Activated CD4-positive, alpha-beta T cell treated with anti-CD3 and anti-CD28 coated beads, Interleukin-2, Interleukin-4, amounts not matched to agents 100 ng/mL and 50 ng/mL, durations not matched to agents 16 hours and 8 hours (primary cell): ENCODE results near the gene DTWD1.
"Not testable (repeated sequence)": the region's sequence is repeated elsewhere in the genome, so short reads cannot be mapped to it uniquely, and the experiment has no call there.

ENCODE experiments used
- DNase-seq: peaks from one replicate; pipeline ENCODE4 v3.0.0-alpha.2; 2020; ENCODE audit warnings: low spot score

The DTWD1 gene

DNA sequence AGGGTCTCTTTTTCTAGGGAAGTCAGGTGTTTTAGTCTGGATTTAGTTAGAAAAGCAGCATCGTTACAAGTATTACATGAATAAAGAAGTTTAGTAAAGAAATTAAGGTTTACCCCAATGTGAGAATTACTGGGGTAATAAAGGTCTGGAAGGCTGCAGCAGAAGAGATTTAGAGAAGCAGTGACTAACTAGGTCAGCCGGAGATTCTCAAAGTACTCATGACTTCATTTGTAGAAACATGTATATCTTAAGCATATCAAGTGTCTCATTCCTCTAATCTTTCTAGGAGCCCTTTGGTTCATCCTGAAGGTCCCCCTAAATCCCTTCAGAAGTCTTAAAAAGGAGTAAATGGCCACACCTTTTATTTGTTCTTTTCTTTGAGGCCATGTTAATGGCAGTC is 26.0 kb downstream of the DTWD1 start:
- no peak for DNase-seq

GRCh38 chr15:49649987-49650386 is 29.1 kb downstream of the DTWD1 start:
- DNase-seq: no peak

GRCh38 chr15:49650676-49651075 is 29.8 kb downstream of the DTWD1 start:
- DNase-seq: no peak

- DNase-seq: no peak
Observed at GRCh38 chr15:49652922-49653321, 32.1 kb downstream of the DTWD1 start.

DNA sequence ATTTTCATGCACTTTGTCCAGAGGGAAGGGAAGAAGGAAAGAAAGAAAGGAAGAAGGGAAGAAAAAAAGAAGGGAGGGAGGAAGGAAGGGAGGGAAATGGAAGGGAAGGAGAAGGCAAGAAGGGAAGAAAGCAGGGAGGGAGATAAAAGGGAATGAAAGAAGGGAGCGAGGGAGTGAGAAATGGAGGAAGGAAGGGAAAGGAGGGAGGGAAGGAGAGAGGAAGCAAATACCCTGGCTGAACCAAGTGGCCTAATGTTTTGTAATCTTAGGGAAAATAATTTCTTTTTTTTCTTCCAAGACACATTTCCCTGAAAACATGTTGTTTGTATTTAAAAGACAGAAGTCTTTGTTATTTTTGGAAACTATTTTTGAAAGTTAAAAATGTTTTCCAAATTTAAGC is 35.9 kb downstream of the DTWD1 start:
- DNase-seq: no peak

DNA sequence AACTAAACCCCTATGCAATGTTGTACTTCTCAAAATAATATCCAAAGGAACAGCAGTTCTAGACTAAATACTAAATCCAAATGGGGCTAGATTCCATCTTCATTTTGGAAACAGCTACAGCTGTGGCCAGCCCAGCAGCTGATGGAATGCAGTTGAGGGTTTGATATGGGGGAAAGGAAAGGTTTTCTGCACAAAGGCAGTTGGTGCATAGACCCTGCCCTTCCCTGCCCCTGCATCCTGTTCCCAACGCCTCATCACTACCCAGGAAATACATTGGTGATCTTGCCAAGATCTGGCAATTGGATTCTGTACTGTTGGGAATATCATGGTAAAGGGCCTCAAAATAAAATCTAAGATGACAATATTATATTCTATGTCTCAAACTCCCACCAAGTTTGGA is 43.9 kb downstream of the DTWD1 start:
- no peak for DNase-seq

DNA sequence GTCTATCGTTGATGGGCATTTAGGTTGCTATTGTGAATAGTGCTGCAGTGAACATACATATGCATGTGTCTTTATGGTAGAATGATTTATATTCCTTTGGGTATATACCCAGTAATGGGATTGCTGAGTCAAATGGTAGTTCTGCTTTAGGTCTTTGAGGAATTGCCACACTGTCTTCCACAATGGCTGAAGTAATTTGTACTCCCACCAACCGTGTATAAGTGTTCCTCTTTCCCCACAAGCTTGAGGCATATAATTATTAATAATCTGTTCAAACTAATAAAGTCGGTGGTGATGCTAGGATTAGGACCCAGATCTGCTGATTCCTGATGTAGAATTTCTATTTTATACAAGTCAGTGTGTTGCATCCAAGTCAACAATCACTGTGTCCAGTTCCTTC is 45.6 kb downstream of the DTWD1 start:
- DNase-seq: not testable (repeated sequence)

- DNase-seq: no peak
Observed at GRCh38 chr15:49669288-49669687, 48.4 kb downstream of the DTWD1 start.

DNA sequence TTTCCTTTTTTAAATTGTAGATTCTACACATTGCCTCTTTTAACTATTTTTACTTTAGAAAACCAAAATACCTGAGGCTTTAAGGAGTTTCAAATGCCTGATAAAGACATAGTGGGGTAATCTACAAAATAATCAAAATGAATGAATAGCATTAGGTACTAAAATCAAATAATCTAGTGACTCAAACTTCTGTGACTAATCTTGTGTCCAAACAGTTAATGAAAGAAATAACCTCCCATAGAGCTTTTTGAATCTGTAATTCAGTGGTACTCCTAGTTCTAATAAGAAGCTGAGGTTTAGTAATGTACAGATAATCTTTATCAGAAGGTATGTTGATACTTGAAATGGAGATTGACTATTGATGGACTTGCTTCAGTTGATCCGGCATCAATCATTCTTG is 53.0 kb downstream of the DTWD1 start:
- no peak for DNase-seq

DNA sequence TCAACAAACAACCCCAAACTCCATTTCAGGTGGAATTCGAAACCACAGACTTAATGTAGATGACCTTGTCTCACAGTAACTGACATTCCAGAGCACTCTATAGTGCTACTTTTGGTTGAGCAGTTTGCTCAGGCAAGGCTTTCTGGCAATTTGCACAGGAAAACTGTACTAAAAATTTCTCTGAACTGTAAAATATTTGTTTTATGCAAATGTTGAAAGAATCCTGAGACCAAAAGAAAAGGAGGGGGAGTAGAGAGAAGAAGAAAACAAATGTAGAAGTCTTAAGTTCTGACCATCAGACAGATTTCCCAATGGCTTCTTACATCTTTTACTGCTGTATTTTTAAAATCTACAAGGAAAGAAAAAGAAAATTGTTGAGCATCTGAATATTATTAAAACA is 53.5 kb downstream of the DTWD1 start:
- no peak for DNase-seq

DNA sequence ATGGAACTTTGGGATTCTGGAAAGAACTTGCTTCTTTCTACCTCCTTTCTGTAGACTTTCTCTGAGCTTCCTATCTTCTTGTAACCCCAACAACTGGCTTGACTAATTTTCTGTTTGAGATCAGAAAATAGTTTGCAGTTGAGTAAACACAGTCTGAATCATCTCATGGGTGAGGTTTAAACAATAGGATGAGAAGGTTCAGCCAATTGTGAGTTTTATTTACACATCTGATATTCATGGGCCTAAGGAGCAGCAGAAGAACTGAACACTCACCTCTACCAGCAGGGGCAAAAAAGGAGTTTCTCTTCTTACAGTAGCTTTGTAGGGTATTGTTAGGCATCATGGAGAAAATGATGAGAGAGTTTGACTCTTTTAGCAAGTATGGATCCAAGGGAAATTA is 54.2 kb downstream of the DTWD1 start:
- DNase-seq: no peak

GRCh38 chr15:49678655-49679054 is 57.8 kb downstream of the DTWD1 start:
- no peak for DNase-seq

GRCh38 chr15:49686599-49686998 is 65.8 kb downstream of the DTWD1 start:
- no peak for DNase-seq

DNA sequence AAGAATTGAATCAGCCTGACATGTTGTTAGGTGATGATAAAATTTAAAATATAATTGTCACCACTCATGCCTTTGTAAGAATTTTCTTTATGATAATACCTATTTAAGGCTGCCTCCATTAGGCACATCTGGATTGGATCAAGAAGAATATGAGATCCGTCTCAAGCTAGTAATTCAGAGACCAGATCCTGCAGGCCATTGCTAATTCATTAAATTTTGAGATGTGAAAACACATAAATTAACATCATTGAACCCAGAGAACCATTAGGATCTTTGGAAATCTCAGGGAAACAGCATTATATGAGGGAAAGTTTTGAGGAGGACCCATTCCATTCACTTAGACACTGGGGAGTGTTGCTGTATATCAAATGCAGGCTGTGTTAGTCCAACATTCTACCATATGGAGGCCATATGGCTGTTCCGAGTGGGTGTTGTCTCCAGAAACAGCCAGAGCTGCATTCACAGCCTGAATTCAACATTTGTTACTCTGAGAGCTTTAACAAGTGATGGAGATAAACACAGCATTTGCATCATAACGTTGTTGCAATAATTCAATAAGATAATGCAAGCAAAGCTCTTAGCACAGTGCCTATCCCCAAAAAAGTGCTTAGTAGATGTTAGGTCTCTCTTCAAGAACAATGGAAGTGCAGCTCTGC is 67.4 kb downstream of the DTWD1 start:
- DNase-seq: no peak

GRCh38 chr15:49692514-49693090 is 71.8 kb downstream of the DTWD1 start:
- DNase-seq: no peak

- DNase-seq: no peak
Observed at GRCh38 chr15:49693498-49693897, 72.7 kb downstream of the DTWD1 start.

DNA sequence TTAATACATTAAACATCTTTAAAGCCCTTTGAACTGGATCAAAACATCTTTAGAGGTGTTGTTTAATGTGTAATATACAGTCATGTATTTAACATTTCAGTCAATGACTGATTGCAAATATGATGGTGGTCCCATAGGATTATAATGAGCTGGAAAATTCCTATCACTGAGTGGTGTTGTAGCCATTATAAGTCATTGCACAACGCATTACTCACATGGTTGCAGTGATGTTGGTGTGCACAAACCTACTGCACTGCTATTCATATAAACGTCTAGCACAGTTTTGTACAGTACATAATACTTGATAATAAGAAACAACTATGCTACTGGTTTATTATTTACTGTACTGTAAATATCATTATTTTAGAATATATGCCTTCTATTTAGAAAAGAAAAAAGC is 75.6 kb downstream of the DTWD1 start:
- DNase-seq: no peak

DNA sequence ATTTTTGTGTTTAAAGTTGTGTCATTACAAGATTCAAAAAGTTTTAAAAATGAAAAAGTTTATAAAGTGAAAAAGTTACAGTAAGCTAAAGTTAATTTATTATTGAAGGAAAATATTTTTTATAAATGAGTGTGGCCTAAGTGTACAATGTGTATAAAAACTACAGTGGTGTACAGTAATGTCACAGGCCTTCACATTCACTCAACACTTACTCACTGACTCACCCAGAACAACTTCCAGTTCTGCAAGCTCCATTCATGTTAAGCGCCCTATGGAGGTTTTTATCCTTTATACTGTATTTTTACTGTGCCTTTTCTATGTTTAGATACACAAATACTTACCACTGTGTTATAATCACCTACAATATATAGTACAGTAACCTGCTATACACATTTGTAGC is 76.3 kb downstream of the DTWD1 start:
- DNase-seq: no peak

DNA sequence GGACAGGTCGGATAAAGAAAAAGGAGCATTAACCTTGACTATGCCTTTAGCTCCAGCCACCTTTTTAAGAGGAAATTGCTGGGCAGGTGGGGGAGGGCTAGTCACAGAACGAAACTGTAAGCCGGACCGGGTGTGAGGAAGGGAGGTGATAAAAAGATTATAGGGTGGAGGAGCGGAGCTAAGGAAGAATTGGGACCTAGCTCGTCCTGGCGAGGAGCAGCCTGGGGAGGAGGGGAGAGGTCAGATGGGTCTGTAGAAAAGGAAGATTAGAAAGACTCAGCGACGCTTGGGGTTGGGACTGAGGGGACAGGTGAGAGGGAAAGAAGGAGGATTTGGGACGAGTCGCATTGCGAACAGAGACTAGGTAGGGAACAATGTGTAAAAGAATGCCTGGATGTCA is 82.1 kb downstream of the DTWD1 start:
- not testable (repeated sequence) for DNase-seq
